ENCODE measurements around the gene IMMP2L. TPM values are rescaled to one million over a fixed set of nuclear protein-coding genes. Genes with fewer than 3 reads are reported as not detected.

IMMP2L gene
- total and polyA plus RNA-seq, 2 of the 4 experiments (the other 2 are of a cell fraction): 5.8 to 9.3 TPM

GRCh38 chr7:111026343-111026742 lies 535.9 kb downstream of the IMMP2L start:
- ChIA-PET CTCF (interaction anchor here (1.5 kb wide), 1 partner anchor 17 kb away, joined by 3 read pairs; no protein-coding TSS in a partner anchor), POLR2A (ENCODE audit: unreplicated experiment) (no interaction called here)
- TF ChIP-seq CHD1 (IDR thresholded peaks at IDR 0.05; ENCODE audit: low read depth, low read length) (no peak), BHLHE40 (IDR thresholded peaks at IDR 0.05; ENCODE audit: low read depth, low read length) (no peak)
- intact Hi-C loops (cut with micrococcal nuclease): no loop called here
- Histone ChIP-seq H4K20me1 (ENCODE audit: insufficient read depth, low read length) (no peaks in the 10 kb centered on the region), H3K14ac (replicated peaks; ENCODE audit: low read depth, low read length) (no peak overlapping the region), H3K4me1 (ENCODE audit: control insufficient read depth, insufficient read depth, low read length) (peaks cover 2% of the 10 kb centered on the region; the same call in 1 of the 2 replicates), H3K9ac (ENCODE audit: low read depth, low read length) (no peak overlapping the region), H3K4me3 (ENCODE audit: insufficient read depth, low read depth, low read length) (no peak overlapping the region), H4K8ac (ENCODE audit: low read depth in 2 of 2, low read length in 2 of 2) (no peak overlapping the region), H3K27ac (ENCODE audit: insufficient read depth, low read length) (no peak overlapping the region), H3K9me3 (ENCODE audit: control insufficient read depth, insufficient read depth, low read length) (no peaks in the 10 kb centered on the region), H2BK5ac (ENCODE audit: low read depth, low read length, poor library complexity, severe bottlenecking) (no peak overlapping the region), H3K56ac (ENCODE audit: extremely low read depth, insufficient read depth, low read length) (no peak overlapping the region), H2BK20ac (ENCODE audit: low read depth, low read length) (no peak overlapping the region), H2AK9ac (replicated peaks; ENCODE audit: low read depth, low read length, poor library complexity) (no peak overlapping the region), H4K5ac (ENCODE audit: low read depth, low read length) (no peak overlapping the region), H3K27me3 (ENCODE audit: control insufficient read depth, insufficient read depth, low read length) (no peaks in the 10 kb centered on the region), H3K4me2 (ENCODE audit: low read depth, low read length) (no peak overlapping the region), H3K79me1 (ENCODE audit: low read depth in 1 of 2, low read length in 2 of 2) (no peaks in the 10 kb centered on the region), H2BK120ac (ENCODE audit: low read depth, low read length) (no peak overlapping the region), H3K23ac (ENCODE audit: low read depth, low read length) (no peak overlapping the region), H2BK15ac (ENCODE audit: low read depth, low read length) (no peak overlapping the region), H4K91ac (ENCODE audit: insufficient read depth, low read depth, low read length) (no peak overlapping the region), H3K4ac (ENCODE audit: low read depth, low read length) (no peak overlapping the region), H2AK5ac (ENCODE audit: low read depth, low read length) (no peak overlapping the region), H3K9me1 (ENCODE audit: insufficient read depth, low read length) (no peaks in the 10 kb centered on the region), H2AFZ (replicated peaks; ENCODE audit: low read length, poor library complexity) (no peak overlapping the region), H3K18ac (ENCODE audit: low read depth, low read length) (no peak overlapping the region), H3K36me3 (ENCODE audit: control insufficient read depth, insufficient read depth, low read length) (no peaks in the 10 kb centered on the region)
- in situ Hi-C loops (cut with MboI; ENCODE audit: low sequenced_read_pairs): no loop called here
- WGBS, 2 experiments (ENCODE audit: extremely low coverage in 2 of 2, insufficient read length in 1 of 2): no CpG with 5 or more reads among the region's 4 CpGs
- dilution Hi-C loops (cut with HindIII; ENCODE audit: low sequenced_read_pairs, unreplicated experiment): no loop called here
- ATAC-seq (ENCODE audit: low read depth) (no peak), DNase-seq (no peak)
- no TSS peak for BruUV-seq (replicated peaks)
